HG03159 (cell line): ENCODE measurements around the gene FABP6.
A peak's percentile ranks its signal among the peaks of the same experiment; 100 is the strongest.
"Not testable (repeated sequence)": the region's sequence is repeated elsewhere in the genome, so short reads cannot be mapped to it uniquely, and the experiment has no call there.

Experiments
- ATAC-seq: cut with Tn5 transposase; IDR thresholded peaks from one replicate; pipeline ENCODE4 v1.9.1; 2021; ENCODE audit warnings: mild to moderate bottlenecking, moderate library complexity; ENCODE audit not compliant: unreplicated experiment

FABP6 gene

GRCh38 chr5:160219356-160219755 is 9.9 kb upstream of the FABP6 start:
- ATAC-seq: no peak

DNA sequence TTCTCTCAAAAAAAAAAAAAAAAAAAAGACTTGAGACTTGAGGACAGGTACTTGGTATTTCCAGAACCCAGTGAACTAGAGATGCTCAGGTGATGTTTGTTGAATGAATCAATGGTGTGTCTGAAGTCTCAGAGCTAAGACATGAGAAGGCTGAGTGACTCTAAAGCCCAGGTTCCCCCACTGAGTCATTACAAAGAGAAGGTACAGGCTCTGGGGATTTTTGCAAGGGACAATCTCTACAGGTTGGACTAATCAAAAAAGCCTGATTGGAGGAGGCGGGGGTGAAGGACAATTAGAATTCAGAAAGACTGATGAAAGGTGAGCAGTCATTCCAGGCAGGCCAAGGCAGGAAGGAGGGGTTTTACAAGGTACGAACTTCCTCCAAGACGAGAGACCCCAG is 8.2 kb upstream of the FABP6 start:
- ATAC-seq: no peak

GRCh38 chr5:160227012-160227411 is 2.3 kb upstream of the FABP6 start:
- ATAC-seq: no peak

- ATAC-seq: peak; percentile 58
Measured at GRCh38 chr5:160230686-160231527, 1.6 kb downstream of the FABP6 start.

DNA sequence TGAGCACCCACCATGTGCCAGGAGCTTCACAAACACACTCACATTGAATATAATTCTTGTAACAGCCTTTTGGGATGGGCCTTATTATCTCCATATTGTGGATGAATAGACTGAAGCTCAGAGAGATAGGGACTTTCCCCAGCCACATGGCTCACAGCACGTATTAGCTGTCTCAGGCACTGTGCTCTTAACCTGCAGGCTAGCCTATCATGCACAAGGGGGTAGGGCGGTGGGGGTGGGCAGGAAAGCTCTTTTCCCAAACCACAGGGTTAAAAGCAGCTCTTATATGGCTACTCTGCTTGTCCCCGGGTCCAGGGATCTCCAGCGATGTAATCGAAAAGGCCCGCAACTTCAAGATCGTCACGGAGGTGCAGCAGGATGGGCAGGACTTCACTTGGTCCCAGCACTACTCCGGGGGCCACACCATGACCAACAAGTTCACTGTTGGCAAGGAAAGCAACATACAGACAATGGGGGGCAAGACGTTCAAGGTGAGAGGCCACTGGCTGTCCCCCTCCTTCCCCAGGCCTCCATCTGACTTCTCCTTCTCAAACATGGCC is 2.6 kb downstream of the FABP6 start:
- ATAC-seq: no peak

GRCh38 chr5:160233215-160233614 is 3.9 kb downstream of the FABP6 start:
- no peak for ATAC-seq

DNA sequence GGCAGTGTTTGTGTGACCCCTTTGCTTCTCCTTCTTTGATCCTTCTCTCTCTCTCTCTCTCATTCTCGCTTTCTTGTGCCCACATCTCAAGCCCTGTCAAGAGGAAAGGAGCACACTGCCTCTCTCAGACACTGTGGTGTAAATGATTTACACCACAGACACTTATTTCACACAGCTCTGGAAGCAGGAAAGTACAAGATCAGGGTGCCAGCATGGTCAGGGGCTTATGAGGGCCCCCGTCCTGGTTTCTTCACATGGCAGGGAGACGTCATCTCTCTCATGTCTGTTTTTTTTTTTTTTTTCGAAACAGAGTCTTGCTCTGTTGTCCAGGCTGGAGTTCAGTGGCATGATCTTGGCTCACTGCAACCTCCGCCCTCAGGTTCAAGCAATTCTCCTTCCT is 6.4 kb downstream of the FABP6 start:
- ATAC-seq: no peak

GRCh38 chr5:160237571-160238093 is 8.3 kb downstream of the FABP6 start:
- no peak for ATAC-seq

DNA sequence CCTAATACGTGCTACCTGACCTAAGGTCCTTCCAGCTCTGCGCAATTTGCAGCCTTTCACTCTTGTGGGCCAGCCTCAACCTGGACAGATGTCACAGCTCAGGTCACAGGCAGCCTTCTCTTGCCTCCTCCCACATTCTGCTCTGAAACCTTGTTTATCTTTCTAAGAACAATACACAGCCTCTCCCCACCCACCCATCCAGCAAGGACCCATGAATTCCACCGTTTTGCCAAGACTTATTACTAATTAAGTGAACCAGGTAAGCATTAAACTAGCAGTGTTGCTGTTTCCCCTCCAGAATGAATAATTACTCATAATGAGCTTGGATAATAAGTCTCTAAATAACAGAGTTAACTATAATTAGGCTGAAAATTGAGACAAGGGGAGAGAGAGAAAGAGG is 11.0 kb downstream of the FABP6 start:
- no peak for ATAC-seq

DNA sequence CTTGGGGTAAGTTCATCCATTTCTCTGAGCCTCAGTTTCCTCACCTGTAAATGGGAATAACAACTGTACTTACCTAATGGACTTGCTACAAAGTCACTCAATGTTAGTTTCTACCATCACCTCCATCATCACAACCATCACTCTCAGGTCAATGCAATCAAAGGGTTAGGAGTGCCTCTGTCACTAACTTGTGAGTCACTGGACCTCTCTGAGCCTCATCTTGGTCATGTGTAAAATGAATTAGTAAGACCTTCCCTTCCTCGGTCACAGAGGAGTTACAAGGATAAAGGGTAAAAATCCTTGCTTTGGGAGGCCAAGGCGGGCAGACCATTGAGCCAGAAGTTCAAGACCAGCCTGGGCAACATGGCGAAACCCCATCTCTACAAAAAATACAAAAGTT is 12.8 kb downstream of the FABP6 start:
- no peak for ATAC-seq

DNA sequence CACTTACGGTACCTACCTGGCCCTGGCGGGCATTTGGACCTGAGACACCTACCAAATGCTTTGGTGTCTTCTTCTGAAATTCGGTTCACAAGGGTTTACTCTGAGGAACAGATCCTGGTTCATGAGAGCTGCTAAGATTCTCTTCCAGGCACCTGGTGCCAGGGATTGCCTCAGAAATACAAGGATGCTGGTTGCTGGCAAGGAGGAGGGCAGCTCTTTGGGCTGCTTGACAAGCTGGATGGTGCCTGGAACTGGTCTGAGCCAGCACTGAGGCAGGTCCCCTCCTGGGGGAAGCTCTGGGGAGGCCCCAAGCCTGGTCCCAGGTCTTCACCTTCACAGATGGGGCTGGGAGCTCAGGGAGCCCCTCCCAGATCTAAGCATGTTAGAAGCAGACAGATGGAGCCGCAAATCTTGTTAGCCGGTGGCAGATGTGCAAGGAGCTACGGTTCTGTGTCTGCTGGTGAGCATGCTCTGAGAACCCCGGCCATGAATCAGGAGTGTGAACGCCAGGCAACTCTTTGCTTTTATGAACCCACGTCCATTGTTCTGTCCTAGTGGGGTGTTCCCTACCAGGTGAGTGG is 16.3 kb downstream of the FABP6 start:
- no peak for ATAC-seq

DNA sequence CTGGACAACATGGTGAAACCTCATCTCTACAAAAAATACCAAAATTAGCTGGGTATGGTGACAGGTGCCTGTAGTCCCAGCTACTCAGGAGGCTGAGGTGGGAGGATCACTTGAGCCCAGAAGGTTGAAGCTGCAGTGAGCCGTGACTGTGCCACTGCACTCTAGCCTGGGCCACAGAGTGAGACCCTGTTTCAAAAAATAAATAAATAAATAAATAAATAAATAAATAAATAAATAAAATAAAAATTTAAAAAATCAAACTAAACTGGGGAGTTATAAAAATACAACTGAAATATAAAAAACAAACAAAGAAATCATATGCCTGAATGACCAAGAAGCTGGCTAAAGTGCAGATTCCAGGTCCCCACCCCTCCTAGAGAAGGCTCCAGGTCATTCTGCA is 20.3 kb downstream of the FABP6 start:
- not testable (repeated sequence) for ATAC-seq

DNA sequence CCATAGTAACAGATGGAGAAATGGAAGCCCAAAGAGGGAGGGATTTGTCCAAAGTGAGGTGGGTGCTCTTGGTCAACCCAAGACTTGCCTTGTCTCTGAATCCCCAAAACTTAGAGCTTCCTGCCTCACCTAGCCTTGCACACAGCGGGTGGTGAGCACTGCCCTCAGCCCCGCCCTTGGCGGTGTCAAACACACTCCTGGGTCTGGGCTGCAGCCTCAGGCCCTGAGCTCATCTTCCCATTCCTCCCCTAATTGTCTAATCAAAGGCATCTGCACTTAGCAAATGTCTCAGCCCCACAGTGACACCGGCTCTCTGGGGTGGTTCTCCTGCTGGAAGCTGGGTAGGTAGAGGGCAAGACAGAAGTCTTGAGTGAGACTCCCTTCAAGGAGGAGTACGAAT is 20.9 kb downstream of the FABP6 start:
- no peak for ATAC-seq

DNA sequence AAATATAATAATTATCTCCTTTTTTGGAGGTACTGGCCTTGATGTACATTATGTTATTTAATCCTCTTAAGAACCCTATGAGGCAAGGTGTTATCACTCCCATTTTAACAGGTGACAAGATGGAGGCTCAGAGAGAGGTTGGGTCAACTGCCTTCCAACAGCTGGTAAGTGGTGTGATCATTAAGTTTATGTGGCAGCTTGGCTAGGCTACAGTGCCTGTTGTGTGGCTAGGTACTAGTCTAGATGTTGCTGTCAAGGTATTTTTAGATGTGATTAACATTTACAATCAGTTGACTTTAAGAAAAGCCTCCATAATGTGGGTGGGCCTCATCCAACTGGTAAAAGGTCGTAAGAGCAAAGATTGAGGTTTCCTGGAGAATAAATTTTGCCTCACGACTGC is 21.5 kb downstream of the FABP6 start:
- no peak for ATAC-seq

DNA sequence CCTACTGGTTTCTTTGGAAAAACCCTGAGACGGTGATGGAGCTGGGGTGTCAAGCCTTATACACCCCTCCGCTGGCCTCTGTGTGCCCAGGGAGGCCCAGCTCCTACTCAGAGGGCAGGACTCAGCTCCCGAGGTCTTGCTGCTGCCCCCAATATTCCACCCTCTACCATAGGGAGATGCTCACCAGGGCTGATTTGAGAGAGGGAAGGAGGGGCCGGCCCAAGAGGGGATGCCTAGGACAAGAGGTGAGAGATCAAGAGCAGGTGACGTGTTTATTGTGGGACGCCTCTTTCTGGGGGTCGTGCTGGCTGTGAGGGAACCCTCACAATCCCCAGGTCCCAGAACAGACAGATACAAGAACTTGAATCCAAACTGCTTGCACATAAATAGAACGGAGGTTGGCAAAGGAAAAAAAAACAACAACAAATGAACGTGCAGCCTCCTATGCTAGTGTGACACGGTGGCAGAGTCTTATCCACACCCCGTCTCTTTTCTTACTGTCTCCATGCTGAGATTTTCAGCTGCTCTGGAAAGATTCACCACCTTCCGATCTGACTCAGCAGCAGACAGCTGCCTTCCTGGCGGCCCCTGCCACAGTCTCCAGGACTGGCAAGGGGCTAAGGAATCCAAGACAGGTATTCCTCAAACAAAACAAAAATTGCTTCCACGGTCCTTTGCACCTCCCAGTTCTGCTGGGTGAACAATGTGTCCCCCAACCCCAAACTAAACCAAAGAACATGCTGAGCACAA is 22.3 kb downstream of the FABP6 start:
- no peak for ATAC-seq

DNA sequence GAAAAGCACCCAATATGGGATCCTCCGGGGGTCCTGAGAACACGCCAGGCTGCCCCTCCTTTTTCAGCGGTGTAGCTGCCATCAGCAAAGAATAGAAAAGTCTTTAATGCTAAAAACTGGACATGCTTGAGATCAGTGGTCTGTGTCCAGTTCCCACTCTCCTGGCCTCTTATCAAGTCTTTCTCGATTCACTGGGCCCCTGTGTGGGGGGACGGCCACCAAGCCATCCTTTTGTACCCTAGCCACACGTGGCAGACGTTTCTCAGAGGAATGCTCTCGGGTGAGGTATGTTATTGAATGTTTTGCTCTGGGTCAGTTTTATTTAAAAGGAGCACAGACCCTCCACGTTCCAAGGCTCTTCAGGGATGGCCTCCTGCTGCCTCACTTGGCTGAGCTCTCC is 23.6 kb downstream of the FABP6 start:
- no peak for ATAC-seq

GRCh38 chr5:160253441-160253840 is 24.1 kb downstream of the FABP6 start:
- no peak for ATAC-seq

GRCh38 chr5:160254706-160255105 is 25.4 kb downstream of the FABP6 start:
- ATAC-seq: no peak

- no peak for ATAC-seq
Measured at GRCh38 chr5:160259341-160259740, 30.0 kb downstream of the FABP6 start.

DNA sequence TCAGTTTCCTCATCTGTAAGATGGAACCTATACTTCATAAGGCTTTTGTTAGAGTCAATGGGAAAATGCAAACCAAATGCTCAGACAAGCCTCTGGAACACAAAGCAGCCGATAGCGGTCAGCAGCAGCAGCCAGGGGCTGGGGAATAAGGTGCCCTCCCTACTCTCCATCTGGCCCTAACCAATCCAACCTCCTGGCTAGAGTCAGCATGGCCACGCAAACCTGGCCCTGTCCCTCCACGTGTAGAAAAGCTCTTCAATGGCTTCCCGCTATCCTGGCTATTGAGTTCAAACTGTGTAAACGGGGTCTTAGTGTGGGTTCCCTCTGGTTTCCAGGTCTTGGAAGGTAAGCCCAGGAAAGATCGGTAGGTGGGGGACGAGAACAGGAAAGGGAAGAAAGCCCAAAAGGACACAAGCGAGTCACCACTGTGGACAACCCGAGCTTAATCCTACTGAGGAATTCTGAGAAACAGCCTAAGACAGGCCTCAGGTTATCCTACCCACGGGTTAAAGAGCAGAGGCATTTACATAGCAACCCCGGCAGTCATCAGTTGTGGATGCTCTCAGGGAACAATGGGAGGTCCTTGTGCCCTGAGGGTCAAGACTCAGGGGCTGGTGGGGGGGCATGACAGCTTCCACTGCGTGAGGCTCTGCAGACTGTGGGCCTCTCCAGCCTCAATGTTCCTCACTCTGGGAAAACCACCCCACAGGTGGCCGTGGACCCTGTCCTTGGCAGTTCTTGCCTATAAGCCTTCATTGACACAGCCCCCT is 30.9 kb downstream of the FABP6 start:
- ATAC-seq: no peak
